GM19043 (cell line): Measurements from ENCODE around the gene CEACAM5.
"Not testable (repeated sequence)": the region's sequence is repeated elsewhere in the genome, so short reads cannot be mapped to it uniquely, and the experiment has no call there.

Experiments used
- ATAC-seq: cut with Tn5 transposase; IDR thresholded peaks from one replicate; pipeline ENCODE4 v1.9.1; 2021; ENCODE audit warnings: low read depth; ENCODE audit not compliant: unreplicated experiment

The CEACAM5 gene

GRCh38 chr19:41699968-41700323 lies 8.5 kb upstream of the CEACAM5 start:
- no peak for ATAC-seq

DNA sequence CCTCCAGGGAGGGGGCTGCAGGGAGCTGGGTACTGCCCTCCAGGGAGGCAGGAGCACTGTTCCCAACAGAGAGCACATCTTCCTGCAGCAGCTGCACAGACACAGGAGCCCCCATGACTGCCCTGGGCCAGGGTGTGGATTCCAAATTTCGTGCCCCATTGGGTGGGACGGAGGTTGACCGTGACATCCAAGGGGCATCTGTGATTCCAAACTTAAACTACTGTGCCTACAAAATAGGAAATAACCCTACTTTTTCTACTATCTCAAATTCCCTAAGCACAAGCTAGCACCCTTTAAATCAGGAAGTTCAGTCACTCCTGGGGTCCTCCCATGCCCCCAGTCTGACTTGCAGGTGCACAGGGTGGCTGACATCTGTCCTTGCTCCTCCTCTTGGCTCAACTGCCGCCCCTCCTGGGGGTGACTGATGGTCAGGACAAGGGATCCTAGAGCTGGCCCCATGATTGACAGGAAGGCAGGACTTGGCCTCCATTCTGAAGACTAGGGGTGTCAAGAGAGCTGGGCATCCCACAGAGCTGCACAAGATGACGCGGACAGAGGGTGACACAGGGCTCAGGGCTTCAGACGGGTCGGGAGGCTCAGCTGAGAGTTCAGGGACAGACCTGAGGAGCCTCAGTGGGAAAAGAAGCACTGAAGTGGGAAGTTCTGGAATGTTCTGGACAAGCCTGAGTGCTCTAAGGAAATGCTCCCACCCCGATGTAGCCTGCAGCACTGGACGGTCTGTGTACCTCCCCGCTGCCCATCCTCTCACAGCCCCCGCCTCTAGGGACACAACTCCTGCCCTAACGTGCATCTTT lies 7.8 kb upstream of the CEACAM5 start:
- no peak for ATAC-seq

DNA sequence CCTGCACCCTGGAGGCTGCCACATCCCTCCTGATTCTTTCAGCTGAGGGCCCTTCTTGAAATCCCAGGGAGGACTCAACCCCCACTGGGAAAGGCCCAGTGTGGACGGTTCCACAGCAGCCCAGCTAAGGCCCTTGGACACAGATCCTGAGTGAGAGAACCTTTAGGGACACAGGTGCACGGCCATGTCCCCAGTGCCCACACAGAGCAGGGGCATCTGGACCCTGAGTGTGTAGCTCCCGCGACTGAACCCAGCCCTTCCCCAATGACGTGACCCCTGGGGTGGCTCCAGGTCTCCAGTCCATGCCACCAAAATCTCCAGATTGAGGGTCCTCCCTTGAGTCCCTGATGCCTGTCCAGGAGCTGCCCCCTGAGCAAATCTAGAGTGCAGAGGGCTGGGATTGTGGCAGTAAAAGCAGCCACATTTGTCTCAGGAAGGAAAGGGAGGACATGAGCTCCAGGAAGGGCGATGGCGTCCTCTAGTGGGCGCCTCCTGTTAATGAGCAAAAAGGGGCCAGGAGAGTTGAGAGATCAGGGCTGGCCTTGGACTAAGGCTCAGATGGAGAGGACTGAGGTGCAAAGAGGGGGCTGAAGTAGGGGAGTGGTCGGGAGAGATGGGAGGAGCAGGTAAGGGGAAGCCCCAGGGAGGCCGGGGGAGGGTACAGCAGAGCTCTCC lies 6.9 kb upstream of the CEACAM5 start:
- ATAC-seq: no peak

- no peak for ATAC-seq
These were observed 6.2 kb upstream of the CEACAM5 start for GRCh38 chr19:41702171-41702651.

DNA sequence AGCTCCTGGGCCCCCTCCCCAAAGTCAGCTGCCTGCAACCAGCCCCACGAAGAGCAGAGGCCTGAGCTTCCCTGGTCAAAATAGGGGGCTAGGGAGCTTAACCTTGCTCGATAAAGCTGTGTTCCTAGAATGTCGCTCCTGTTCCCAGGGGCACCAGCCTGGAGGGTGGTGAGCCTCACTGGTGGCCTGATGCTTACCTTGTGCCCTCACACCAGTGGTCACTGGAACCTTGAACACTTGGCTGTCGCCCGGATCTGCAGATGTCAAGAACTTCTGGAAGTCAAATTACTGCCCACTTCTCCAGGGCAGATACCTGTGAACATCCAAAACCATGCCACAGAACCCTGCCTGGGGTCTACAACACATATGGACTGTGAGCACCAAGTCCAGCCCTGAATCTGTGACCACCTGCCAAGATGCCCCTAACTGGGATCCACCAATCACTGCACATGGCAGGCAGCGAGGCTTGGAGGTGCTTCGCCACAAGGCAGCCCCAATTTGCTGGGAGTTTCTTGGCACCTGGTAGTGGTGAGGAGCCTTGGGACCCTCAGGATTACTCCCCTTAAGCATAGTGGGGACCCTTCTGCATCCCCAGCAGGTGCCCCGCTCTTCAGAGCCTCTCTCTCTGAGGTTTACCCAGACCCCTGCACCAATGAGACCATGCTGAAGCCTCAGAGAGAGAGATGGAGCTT lies 4.7 kb upstream of the CEACAM5 start:
- no peak for ATAC-seq

GRCh38 chr19:41705393-41706174 lies 2.8 kb upstream of the CEACAM5 start:
- no peak for ATAC-seq

GRCh38 chr19:41706741-41707501 lies 1.5 kb upstream of the CEACAM5 start:
- ATAC-seq: no peak

- no peak for ATAC-seq
These were observed 969 bp upstream of the CEACAM5 start for GRCh38 chr19:41707502-41707812.

GRCh38 chr19:41707871-41708371 lies 505 bp upstream of the CEACAM5 start:
- ATAC-seq: no peak

DNA sequence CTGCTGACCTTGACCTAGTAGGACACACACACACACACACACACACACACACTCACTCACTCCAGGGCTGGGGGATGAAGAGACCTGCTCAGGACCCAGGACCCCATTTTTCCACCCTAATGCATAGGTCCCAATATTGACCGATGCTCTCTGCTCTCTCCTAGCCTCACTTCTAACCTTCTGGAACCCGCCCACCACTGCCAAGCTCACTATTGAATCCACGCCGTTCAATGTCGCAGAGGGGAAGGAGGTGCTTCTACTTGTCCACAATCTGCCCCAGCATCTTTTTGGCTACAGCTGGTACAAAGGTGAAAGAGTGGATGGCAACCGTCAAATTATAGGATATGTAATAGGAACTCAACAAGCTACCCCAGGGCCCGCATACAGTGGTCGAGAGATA lies 1.1 kb downstream of the CEACAM5 start:
- ATAC-seq: not testable (repeated sequence)

DNA sequence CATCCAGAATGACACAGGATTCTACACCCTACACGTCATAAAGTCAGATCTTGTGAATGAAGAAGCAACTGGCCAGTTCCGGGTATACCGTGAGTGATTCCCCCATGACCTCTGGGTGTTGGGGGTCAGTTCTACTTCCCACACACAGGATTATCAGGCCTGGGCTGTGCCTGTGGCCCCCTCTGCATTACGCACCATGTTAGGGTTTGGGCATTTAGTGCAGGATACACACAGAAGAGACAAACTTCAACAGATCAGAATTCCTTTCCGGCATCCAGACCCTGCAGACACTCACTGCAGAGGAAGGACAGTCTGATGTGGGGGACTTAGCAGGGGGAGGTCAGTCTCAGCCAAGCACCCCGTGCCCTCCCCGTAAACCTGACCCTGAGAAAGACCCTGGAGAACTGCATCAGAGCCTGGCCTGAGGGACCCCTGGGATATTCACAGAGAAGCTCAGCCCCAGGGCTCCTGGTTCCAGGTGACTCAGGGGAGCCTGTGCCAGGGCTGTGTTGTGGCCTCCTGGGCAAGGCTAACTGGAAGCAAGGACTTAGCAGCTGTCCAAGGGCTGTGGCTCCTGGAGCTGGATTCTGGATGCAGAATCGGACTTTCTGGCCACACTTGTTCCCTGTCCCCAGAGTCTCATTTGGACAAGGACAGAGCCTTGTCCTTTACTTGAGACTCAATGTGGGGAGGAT lies 1.7 kb downstream of the CEACAM5 start:
- no peak for ATAC-seq

GRCh38 chr19:41711376-41712261 lies 3.2 kb downstream of the CEACAM5 start:
- ATAC-seq: no peak

GRCh38 chr19:41714598-41714997 lies 6.2 kb downstream of the CEACAM5 start:
- ATAC-seq: no peak

- ATAC-seq: no peak
These were observed 10.3 kb downstream of the CEACAM5 start for GRCh38 chr19:41718761-41719160.

GRCh38 chr19:41720103-41720502 lies 11.7 kb downstream of the CEACAM5 start:
- no peak for ATAC-seq

- ATAC-seq: no peak
These were observed 18.1 kb downstream of the CEACAM5 start for GRCh38 chr19:41726493-41726892.

- ATAC-seq: no peak
These were observed 25.7 kb downstream of the CEACAM5 start for GRCh38 chr19:41734156-41734555.

- ATAC-seq: no peak
These were observed 26.2 kb downstream of the CEACAM5 start for GRCh38 chr19:41734585-41734984.
